Fibroblast of upper back skin (primary cell): ENCODE results near the gene ABCA10.
A peak's percentile ranks its signal among the peaks of the same experiment; 100 is the strongest.
"Not testable (repeated sequence)": the region's sequence is repeated elsewhere in the genome, so short reads cannot be mapped to it uniquely, and the experiment has no call there.

Experiments used
- DNase-seq: peaks from one replicate; pipeline ENCODE4 v3.0.0-alpha.2; 2013

The ABCA10 gene

DNA sequence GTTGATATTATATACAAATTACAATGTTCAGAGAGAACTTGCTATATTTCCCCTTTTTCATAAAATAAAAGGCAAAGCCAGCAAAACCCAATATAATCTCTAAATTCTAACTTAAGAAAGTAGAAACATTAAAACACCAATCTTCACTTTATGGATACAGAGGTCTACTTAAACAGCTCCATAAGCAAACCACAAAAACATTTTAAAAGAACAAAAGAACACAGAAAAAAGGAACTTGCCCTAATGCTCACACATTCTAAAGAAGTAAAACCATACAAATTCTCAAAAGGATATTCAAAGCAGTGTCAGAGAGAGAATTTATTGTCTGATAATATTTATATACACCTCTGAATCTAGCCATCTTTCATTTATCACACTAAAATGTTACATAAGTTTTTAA is 606 bp downstream of the ABCA10 start:
- DNase-seq = no peak

DNA sequence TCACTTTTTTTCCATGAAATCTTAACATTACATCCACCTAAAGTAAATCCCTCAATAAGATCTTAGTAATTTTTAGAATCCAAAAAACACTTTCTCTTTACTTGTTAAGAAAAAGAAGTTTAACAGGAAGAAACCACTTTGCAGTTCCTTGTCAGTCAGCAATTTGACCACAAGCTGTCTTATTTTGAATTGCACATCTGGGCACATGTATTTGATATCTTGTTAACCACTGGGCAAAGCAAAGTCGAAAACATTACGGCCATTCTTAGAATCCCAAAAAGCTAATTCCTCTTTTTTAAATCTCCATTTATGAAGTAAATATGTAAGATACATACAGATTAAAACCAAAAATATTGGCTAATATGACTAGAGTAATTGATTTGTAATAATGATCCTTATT is 1.1 kb downstream of the ABCA10 start:
- DNase-seq = no peak

DNA sequence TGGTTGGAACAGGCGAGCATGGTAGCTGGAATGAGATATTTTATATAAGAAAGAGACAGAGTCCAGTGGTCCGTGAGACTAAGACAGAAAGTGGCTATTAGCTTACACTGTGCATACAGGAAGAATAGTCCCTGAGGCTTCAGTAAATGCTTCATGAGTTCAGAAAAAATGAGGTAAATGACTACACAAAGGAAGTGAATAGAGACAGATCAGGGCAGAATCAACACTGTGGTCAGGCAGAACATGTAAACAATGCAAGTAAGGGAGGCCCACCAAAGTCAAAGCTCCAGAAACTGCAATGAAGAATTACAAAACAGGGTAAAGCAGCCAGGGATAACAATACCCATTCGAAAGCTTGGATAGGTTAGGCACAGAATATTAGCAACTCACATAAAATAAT is 4.8 kb downstream of the ABCA10 start:
- DNase-seq = no peak

DNA sequence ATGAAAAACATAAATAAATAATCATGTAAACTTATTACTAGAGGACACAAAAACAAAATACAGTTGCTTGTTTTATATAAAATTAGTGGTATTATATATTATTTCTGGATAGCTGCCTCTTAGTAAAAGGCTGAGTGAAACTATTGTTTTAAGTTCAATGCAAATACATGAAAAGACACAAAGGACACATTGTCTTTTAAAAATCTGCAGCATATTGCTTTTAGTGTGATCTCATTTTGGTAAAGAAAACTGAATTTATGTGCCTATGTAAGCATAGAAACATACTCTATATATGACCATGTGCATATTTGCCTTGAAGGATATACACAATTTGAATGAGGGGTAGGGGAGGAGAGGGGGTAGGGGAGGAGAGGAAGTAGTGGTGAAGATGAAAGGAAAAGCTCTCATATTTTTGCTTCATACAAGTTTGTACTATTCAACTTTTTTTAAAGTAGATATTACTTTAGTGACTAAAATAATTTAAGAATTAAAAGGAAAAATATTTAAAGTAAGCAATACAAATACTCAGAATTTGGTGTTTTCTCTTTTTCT is 5.8 kb downstream of the ABCA10 start:
- DNase-seq = no peak

DNA sequence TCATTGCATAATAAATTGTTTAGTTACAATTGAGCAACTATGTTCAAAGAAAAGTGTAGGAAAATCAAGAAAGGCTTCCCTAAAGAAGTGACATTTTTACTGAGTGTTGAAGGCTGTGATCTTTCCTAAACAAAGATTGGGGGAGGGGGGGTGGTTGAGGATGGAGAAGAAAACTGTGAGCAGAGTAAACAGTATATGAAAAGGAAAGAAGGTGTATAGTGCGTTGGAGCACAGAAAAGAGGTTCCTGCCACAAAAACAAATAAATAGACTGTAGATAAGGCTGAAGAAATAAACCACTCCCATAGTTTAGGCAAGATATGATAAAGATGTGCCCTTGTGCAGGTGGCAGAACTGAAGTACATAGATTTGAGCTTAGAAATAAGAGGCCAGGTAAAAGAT is 8.5 kb downstream of the ABCA10 start:
- no peak for DNase-seq

DNA sequence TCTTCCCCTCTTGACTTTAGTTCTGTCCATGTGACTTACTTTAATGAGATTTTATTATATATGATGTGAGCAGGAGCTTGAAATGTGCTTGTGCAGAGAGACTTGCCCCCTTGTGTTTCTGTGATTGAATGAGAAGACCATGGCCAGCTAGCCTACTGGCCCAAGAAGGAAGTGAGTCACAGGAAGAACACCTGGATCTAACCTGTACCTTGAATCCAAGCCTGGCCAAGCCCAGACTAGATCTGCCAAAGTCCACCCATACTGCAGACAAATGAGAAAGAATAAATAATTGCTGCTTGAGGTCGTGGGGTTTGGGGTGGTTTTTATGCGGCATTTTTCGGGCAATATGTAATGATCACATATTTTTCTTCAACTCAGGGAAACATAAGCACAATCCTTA is 9.6 kb downstream of the ABCA10 start:
- no peak for DNase-seq

DNA sequence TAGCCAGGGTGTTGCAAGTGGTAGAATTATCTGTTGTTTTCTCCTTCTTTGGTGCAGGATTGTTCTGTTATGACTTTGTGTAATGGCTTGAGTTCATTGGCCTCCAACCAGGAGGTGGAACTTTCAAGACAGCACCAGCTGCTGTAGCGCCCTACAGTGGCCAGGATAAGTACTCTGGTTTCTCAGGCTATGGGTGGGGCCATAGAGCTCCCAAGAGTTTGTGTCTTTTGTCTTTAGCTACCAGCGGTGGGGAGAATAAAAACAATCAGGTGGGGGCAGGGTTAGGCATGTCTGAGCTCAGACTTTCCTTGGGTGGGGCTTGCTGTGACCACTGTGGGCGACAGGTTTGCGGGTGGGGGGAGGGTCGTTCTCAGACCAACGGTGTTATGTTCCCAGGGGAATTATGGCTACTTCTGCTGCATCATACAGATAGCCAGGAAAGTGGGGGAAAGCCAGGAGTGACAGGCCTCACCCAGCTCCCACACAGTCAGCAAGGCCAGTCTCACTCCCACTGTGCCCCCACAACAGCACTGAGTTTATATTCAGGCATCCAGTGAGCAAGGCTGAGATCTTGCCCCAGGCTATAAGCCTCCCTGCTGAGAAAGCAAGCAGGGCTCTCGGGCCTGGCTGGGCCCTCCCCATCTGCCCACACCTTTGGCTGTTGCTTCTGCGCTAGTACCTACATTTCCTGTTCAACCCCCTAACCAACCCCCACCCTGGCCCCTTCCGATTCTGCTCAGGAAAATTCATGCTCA is 15.4 kb downstream of the ABCA10 start:
- no peak for DNase-seq

DNA sequence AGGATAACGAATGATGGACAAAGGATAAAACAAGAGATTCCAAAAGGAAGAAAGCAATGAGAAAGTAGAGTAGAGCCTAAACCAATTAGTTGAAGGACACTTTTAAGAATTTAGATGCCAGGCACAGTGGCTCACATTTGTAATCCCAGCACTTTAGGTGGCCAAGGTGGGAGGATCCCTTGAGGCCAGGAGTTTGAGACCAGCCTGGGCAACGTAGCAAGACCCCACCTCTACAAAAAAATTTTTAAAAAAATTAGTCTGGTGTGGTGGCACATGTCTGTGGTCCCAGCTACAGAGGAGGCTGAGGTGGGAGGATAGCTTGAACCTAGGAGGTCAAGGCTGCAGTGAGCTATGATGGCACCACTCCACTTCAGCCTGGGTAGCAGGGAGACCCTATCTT is 20.0 kb downstream of the ABCA10 start:
- no peak for DNase-seq

DNA sequence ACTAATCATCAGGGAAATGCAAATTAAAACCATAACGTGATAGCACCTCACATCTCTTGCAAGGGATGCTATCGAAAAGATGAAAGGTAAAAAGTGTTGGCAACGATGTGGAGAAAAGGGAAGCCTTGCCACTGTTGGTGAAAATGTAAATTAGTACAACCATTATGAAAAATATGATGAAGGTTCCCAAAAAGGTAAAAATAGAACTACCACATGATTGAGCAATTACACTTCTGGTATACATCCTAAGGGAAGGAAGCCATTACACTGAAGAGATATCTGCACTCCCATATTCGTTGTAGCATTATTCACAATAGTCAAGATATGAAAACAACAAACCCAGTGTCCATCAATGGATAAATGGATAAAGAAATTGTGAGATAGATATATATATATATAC is 21.5 kb downstream of the ABCA10 start:
- no peak for DNase-seq

DNA sequence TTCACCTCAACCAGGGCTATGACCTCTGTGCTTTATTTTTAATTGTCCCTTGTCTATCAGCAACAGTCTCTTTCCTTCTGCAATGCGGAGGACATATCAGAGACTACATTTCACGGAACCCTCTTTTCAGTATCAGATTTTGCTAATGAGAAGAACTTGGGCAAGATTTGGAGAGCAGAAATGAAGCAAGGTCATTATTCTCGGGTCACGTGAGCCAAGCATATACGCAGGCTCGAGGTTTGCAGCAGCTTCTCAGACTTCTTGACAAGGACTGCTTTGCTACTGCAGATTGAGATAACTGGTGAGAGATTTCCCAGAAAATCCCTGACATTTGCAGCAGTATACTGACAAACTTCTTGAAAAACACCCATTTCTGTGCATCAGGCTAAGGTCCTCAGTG is 30.4 kb downstream of the ABCA10 start:
- no peak for DNase-seq

DNA sequence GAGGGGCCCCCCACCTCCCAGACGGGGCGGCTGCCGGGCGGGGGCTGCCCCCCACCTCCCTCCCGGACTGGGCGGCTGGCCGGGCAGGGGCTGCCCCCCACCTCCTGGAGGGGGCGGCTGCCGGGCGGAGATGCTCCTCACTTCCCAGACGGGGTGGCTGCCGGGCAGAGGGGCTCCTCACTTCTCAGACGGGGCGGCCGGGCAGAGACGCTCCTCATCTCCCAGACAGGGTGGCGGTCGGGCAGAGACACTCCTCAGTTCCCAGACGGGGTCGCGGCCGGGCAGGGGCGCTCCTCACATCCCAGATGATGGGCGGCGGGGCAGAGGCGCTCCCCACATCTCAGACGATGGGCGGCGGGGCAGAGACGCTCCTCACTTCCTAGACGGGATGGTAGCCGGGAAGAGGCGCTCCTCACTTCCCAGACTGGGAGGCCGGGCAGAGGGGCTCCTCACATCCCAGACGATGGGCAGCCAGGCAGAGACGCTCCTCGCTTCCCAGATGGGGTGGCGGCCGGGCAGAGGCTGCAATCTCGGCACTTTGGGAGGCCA is 32.4 kb downstream of the ABCA10 start:
- DNase-seq = not testable (repeated sequence)

DNA sequence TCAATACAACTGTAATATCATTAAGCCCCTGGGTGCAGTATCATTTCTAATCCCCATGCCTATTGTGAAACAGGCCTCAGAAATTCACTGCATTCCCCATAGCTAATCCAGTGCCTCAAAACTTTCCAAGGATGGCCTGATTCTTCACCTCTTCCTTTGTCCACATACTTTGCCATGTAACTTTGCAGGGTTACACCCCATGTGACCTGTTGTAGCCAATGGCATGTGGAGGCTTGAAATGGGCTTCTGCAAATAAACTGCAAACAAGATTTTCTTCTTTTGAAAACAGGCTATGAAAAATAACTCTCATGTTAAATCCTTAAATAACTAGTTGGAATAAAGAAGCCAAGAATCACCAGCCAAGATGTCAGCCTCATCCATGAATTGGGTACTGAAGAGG is 35.9 kb downstream of the ABCA10 start:
- DNase-seq = no peak

DNA sequence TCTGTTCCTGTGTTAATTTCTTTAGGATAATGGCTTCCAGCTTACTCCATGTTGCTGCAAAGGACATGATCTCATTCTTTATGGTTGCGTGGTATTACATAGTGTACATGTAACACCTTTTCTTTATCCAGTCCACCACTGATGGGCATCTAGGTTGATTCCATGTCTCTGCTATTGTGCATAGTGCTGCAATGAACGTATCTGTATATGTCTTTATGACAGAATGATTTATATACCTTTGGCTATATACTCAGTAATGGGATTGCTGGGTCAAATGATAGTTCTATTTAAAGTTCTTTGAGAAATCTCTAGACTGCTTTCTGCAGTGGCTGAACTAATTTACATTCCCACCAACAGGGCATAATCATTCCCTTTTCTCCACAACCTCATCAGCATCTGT is 39.8 kb downstream of the ABCA10 start:
- DNase-seq = no peak

DNA sequence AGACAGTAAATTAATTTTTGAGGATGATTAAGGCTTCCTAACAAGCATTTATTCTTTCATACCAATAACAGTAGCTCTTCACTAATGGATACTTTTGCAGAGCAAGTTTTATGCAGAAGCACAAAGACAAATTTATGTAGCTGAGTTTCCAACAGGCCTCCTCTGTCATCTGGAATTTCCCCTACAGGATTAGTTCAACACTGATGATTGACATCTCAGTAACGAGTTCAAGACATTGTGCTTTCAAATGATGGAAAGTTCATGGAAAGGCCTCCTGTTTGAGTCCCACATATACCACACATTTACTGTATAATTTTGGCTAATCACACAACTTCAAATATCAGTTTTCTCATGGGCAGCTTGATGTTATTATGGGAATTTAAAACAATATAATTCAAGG is 40.6 kb downstream of the ABCA10 start:
- no peak for DNase-seq

DNA sequence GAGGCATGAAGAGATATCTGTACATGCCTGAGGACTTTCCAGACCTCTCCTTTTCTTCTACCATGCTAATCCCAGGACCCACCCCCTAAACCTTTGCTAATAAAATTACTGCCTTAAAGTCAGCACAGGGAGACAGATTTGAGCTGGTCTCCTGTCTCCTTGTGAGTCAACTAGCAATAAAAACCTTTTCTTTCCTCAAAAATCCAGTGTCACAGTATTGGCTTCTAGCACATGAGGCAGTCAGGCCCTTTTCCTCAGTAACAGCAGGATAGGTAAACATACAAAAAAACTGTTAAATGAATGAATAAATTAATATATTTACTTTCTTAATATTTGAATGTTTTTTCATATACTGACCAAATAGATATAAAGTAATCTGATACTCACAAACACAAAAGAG is 41.3 kb downstream of the ABCA10 start:
- DNase-seq = no peak

DNA sequence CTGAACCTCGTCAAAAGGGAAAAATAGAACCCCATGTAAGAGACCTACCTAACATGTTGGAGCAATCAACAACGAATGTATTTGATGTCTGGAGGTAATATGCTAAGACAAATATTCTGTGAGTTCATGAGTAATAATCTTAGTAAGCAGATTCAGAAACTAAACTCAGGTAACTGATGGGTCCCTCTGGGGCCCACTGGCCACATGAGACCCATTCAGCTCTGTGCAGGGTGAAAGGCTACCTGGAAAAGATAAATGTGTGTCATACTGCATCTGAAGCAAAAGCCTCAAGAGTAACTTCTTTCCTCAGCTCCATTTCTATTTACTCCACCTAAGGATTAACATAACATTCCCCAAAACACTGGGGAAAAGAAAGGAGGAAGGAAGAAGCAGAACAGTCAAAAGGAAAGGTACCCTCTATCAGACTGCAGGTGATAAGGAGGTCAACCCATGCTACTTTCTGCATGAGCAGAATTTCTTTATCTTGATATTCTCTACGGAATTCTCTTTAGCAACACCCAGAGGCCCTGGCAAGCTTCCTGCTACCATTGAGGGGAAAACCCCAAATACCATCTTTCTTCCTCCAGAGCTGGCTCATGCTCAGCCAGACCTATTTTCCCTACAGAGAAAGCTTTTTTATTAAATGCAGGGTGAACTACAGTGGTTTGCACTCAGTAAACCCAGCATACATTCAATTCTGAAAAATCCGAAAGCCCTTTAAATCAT is 49.2 kb downstream of the ABCA10 start:
- DNase-seq = peak; percentile 54

DNA sequence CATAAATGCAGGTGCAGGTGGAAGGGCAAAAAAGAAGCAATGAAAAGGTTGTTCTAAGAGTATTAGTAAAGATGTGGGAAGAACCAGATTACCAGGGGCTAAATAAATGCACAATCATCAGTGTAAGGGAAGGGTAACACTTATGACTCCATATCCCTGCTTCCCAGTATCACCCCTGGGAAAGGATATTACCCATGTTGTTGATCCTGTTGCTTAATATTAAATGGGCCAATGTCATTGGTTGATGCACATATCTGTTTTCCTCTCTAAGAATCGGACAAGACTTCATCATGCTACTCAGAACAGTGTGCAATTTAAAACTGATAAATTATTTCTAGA is 52.2 kb downstream of the ABCA10 start:
- no peak for DNase-seq

DNA sequence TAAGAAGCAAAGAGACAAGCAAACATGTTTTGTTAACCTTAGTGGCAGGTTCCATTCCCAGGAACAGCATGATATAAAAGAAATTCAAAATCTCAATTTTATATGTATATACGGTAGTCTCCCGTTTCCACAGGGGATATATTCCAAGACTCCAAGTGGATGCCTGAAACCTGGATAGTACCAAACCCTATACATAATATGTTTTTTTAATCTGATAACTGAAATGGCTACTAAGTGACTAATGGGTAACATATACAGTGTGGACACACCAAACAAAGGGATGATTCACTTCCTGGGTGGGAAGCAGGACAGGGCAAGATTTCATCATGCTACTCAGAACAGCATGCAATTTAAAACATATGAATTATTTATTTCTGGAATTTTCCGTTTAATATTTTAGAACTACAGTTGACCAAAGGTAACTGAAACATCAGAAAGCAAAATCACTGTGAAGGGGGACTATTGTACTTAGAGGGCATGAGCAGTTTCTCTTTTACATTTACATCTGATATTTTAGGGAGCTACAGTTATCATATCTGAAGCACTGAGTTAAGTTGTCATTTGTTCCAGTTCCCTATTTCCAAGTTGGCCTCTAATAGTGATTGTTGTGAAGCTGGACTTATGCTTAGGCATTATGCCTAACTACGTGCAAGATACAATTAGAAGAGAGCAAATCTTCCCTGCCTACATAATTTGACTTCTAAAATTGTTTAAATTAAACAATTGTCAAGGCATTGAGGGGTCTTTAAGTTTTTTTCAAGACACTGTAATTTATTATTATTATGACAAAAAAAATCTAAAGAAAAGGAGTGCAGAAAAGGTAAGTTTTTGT is 52.8 kb downstream of the ABCA10 start:
- DNase-seq = peak; percentile 81

DNA sequence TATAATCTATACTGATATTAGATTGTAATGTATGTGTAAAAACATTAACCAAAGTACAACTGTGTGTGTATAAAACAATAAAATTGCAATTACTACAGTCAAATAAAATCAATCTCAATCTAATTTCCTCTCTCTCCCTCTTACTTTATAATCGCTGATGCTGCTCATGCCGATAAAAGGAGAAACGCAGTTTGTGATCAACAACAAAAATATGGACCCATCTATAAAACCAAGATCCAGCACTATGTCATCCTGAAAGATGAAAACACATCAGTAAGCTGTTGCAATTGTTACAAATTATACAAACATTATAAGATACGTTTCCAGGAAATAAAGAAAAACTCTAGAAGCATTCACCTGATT is 53.4 kb downstream of the ABCA10 start:
- no peak for DNase-seq

DNA sequence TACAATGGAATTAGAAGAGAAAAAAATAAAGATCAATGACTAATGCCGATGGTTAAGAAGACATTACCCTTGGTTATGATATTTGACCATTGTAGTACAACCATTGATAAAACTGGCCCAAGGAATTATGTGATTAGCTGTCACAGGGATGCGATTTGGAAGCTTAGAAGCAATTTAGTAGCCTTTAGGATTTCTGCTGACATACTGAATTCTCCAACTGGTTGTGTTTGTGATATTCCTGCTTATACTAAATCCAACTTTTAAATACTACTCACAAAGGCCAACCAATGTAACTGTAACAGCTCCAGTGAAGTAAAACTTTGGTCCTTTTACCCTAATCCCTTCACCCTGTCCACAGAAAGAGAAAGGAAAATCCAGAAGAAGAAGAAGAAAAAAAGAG is 55.5 kb downstream of the ABCA10 start:
- DNase-seq = no peak

DNA sequence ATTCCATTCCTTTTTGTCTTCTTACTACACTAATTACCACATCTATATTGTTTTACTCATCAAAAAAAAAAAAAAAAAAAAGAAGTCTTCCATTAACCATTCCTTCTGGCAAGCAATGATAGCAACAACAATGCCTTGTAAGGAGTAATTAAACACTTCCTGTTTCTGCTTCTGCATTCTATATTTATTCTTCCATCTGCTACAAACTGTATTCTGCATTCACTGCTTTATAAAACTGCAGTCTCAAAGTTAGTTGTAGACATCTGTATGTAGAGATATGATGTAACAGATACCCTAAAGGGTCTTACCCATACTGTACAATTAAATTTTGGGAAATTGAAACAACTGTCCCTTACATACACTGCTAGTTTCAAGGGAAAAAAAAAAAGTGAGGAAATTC is 58.2 kb downstream of the ABCA10 start:
- DNase-seq = no peak

DNA sequence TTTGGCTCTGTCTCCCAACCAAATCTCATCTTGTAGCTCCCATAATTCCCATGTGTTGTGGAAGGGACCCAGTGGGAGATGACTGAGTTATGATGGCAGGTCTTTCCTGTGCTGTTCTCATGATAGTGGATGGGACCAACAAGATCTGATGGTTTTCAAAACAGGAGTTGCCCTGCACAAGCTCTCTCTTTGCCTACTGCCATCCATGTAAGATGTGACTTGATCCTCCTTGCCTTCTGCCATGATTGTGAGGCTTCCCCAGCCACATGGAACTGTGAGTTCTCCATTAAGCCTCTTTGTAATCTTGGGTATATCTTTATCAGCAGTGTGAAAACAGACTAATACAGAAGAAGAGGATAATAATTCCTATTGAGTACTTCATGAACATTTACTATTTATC is 60.0 kb downstream of the ABCA10 start:
- DNase-seq = not testable (repeated sequence)

DNA sequence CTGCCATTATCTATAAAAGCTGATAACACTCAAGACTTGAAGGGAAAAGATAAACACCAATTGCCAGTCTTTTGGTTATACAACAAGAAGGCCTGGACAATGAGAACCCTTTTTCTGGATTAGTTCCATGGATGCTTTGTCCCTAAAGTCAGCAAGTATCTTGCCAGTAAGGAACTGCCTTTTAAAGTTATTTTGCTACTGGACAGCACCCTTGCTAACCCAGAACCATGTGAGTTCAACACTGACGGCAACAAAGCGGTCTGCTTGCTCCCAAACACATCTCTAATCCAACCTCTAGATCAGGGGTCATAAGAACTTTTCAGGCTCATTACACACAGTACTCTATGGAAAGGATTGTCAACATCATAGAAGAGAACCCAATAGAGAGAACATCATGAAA is 61.7 kb downstream of the ABCA10 start:
- DNase-seq = no peak

DNA sequence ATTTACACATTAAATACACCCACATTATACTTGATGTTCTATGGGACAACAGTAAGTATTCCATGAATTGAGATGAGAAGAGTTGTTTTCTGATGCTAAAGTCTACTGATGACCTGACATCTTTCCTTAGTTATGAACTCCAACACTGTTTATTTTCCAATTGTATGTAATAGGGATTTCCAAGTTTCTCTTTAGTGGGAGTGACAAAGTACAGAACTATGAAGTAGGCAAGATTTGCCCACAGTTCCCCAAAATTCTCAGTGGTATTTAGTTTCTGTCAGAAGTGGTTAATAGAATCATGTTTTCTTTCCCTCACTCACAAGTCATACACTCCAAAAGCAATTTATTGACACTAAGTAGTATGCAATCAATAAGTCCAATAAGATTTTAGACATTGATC is 64.4 kb downstream of the ABCA10 start:
- DNase-seq = no peak
